Measurements from ENCODE around the gene MAN1B1.
"Not testable (repeated sequence)": the region's sequence is repeated elsewhere in the genome, so short reads cannot be mapped to it uniquely, and the experiment has no call there.

Gene MAN1B1

GRCh38 chr9:137123468-137123837 lies 36.7 kb downstream of the MAN1B1 start:
- no peak for DNase-seq
- in situ Hi-C loops (cut with HindIII; ENCODE audit: low pct_ligation_motif_present, low sequenced_read_pairs), result no loop called here
- Histone ChIP-seq H3K4me3 (ENCODE audit: low read depth, low read length) (no peak overlapping the region), H3K27ac (no peak overlapping the region), H3K27me3 (replicated peaks) (no peaks in the 10 kb centered on the region), H3K36me3 (replicated peaks) (no peaks in the 10 kb centered on the region)
- TF ChIP-seq, protein P1, sequence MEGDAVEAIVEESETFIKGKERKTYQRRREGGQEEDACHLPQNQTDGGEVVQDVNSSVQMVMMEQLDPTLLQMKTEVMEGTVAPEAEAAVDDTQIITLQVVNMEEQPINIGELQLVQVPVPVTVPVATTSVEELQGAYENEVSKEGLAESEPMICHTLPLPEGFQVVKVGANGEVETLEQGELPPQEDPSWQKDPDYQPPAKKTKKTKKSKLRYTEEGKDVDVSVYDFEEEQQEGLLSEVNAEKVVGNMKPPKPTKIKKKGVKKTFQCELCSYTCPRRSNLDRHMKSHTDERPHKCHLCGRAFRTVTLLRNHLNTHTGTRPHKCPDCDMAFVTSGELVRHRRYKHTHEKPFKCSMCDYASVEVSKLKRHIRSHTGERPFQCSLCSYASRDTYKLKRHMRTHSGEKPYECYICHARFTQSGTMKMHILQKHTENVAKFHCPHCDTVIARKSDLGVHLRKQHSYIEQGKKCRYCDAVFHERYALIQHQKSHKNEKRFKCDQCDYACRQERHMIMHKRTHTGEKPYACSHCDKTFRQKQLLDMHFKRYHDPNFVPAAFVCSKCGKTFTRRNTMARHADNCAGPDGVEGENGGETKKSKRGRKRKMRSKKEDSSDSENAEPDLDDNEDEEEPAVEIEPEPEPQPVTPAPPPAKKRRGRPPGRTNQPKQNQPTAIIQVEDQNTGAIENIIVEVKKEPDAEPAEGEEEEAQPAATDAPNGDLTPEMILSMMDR (IDR thresholded peaks at IDR 0.05; ENCODE audit: low read depth, low read length, missing control alignments), result no peak

- H3K4me3 ChIP-seq (ENCODE audit: low read depth, low read length); H3K27ac ChIP-seq; H3K36me3 ChIP-seq (replicated peaks); H3K27me3 ChIP-seq (replicated peaks); in situ Hi-C loops (cut with HindIII; ENCODE audit: low pct_ligation_motif_present, low sequenced_read_pairs); DNase-seq: not testable (repeated sequence)
Observed at GRCh38 chr9:137123952-137124462, 37.2 kb downstream of the MAN1B1 start.

DNA sequence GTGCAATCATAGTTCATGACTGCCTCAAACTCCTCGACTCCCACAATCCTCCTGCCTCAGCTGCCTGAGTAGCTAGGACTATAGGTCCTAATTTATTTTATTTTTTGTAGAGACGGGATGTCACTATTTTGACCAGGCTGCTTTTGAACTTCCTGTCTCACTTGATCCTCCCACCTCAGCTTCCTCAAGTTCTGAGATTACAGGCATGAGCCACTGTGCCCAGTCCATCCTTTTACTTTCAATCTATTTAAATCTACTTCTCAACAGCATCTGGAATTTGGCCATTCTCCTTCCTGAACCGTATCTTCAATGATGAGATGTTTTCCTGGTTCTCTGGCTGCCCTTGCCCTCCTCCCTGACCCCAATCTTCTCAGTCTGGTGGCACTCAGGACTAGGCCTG lies 40.0 kb downstream of the MAN1B1 start:
- H3K4me3 ChIP-seq (ENCODE audit: low read depth, low read length), result no peak overlapping the region
- H3K27ac ChIP-seq, result no peak overlapping the region
- no peak for DNase-seq
- H3K27me3 ChIP-seq (replicated peaks), result no peaks in the 10 kb centered on the region
- TF ChIP-seq, protein P1 (IDR thresholded peaks at IDR 0.05; ENCODE audit: low read depth, low read length, missing control alignments), result no peak
- in situ Hi-C loops (cut with HindIII; ENCODE audit: low pct_ligation_motif_present, low sequenced_read_pairs), result no loop called here
- H3K36me3 ChIP-seq (replicated peaks), result no peaks in the 10 kb centered on the region

- H3K4me3 ChIP-seq (ENCODE audit: low read depth, low read length), result peak overlapping the region; percentile 75
Observed at GRCh38 chr9:137127301-137128157, 40.7 kb downstream of the MAN1B1 start.

DNA sequence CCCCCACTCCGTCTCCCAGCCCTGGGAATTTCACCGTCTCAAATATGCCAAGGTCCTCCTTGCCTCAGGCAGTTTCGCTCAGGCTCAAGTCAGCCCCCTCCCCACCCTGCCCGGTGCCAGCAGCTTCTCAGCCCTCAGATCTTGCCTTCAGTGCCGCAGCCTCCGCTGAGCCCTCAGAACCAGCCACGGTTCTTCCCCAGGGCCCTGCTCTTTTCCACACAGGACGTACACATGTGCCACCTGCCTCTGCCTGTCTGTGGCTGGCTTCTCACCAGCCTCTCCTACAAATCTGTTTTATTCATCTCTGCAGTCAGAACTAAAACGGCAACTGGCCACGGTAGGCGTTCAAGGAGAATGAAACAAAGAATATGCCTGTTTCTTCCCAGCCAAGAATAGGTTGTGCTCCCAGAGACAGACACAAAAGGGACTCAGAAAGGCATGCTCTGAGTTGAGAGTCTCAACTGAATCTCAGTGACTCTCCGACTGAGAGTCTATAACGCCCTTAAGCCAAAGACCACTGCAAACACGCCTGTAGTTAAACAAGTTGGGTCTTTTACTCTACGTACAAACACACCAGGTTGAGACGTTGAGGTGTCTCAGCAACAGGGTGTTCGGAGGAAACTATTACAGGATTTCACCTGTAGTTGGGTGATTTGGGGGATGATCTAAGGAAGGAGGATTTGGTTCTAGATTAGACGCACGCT lies 41.5 kb downstream of the MAN1B1 start:
- in situ Hi-C loops (cut with HindIII; ENCODE audit: low pct_ligation_motif_present, low sequenced_read_pairs), result no loop called here
- peak overlapping the region; percentile 75 for H3K4me3 ChIP-seq (ENCODE audit: low read depth, low read length)
- H3K27me3 ChIP-seq (replicated peaks), result no peaks in the 10 kb centered on the region
- no peak overlapping the region for H3K27ac ChIP-seq
- TF ChIP-seq, protein P1 (IDR thresholded peaks at IDR 0.05; ENCODE audit: low read depth, low read length, missing control alignments), result no peak
- DNase-seq, result no peak
- no peaks in the 10 kb centered on the region for H3K36me3 ChIP-seq (replicated peaks)

More at GRCh38 chr9:137127301-137128157, 40.7 kb downstream of the MAN1B1 start:
- H3K27ac ChIP-seq, result no peak overlapping the region
- in situ Hi-C loops (cut with HindIII; ENCODE audit: low pct_ligation_motif_present, low sequenced_read_pairs), result no loop called here
- H3K36me3 ChIP-seq (replicated peaks), result no peaks in the 10 kb centered on the region
- DNase-seq, result no peak
- H3K27me3 ChIP-seq (replicated peaks), result no peaks in the 10 kb centered on the region
- TF ChIP-seq, protein P1 (IDR thresholded peaks at IDR 0.05; ENCODE audit: low read depth, low read length, missing control alignments), result no peak

DNA sequence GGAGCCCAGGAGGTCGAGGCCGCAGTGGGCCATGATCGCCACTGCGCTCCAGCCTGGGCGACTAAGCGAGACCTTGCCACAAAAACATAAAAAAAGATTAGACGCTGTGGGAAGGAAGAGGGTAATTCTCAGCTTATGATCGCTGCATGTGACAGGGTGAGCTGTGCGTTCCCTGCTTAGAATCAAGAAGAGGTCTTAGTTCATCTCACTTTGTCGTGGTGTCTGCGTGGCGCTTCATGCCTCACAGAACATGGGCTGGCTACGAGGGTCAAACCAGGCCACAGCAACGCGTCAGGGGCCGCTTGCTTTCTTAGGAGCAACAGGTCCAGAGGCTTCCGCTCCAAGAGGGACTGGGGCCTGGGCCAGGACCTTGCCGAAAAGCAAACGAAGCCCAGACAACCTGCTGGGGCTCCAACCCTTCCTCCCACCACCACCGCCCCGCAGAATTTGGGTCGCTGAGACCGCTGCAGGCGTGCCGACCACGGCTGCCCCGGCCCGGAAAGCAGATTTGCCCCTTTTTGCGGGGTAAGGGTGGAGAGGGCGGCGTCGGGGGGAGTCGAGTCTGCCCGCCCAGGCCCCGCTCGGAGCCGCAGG lies 42.2 kb downstream of the MAN1B1 start:
- Histone ChIP-seq H3K27me3 (replicated peaks) (no peaks in the 10 kb centered on the region), H3K27ac (peak overlapping the region; percentile 58), H3K4me3 (ENCODE audit: low read depth, low read length) (peak overlapping the region; percentile 75), H3K36me3 (replicated peaks) (no peaks in the 10 kb centered on the region)
- in situ Hi-C loops (cut with HindIII; ENCODE audit: low pct_ligation_motif_present, low sequenced_read_pairs), result no loop called here
- TF ChIP-seq, protein P1 (IDR thresholded peaks at IDR 0.05; ENCODE audit: low read depth, low read length, missing control alignments), result no peak
- DNase-seq, result peak; percentile 17

Measured in brain microvascular endothelial cell (primary cell).